ENCODE results near the gene ZNF705A. TPM values are rescaled to one million over a fixed set of nuclear protein-coding genes. Genes with fewer than 3 reads are reported as not detected.
"Not testable (repeated sequence)": the region's sequence is repeated elsewhere in the genome, so short reads cannot be mapped to it uniquely, and the experiment has no call there.

Gene ZNF705A
- total RNA-seq, 1 donor from 2014 or later = not detected

- H2AFZ ChIP-seq (ENCODE audit: low read depth, low read length) = peak overlapping the region; percentile 78
- H3K27ac ChIP-seq (ENCODE audit: low read depth, low read length) = peak overlapping the region; percentile 48
- not testable (repeated sequence) for H3K27ac Mint-ChIP-seq (ENCODE audit: unreplicated experiment); H3K36me3 Mint-ChIP-seq (ENCODE audit: low read depth, unreplicated experiment); H3K9me3 ChIP-seq (ENCODE audit: insufficient read depth, low read depth, low read length); H4K20me1 ChIP-seq (ENCODE audit: insufficient read depth, low read length); FAIRE-seq; H3K4me1 Mint-ChIP-seq (ENCODE audit: low read depth, unreplicated experiment); H3K4me1 ChIP-seq (ENCODE audit: insufficient read depth, low read length); H3K27me3 ChIP-seq (ENCODE audit: insufficient read depth, low read length); H3K27me3 Mint-ChIP-seq (ENCODE audit: low read depth, unreplicated experiment); H3K36me3 ChIP-seq (ENCODE audit: insufficient read depth, low read length); H3K9me3 Mint-ChIP-seq (ENCODE audit: unreplicated experiment); H3K79me2 ChIP-seq (ENCODE audit: insufficient read depth, low read length)
- peak overlapping the region; percentile 80 for H3K4me3 Mint-ChIP-seq (ENCODE audit: unreplicated experiment)
- peak overlapping the region; percentile 83 for H3K9ac ChIP-seq (ENCODE audit: low read length)
- peak overlapping the region; percentile 56 for H3K4me3 ChIP-seq (ENCODE audit: insufficient read depth, low read depth, low read length)
- peak overlapping the region; percentile 74 for H3K4me2 ChIP-seq (ENCODE audit: low read length)
- peak; percentile 11 for DNase-seq (ENCODE audit: low read depth)
- peak; percentile 28 for TF ChIP-seq CTCF (IDR thresholded peaks at IDR 0.05; ENCODE audit: insufficient read depth, low read depth, low read length)
These were observed 23.3 kb downstream of the ZNF705A start for GRCh38 chr12:8179989-8180585.

- H3K79me2 ChIP-seq (ENCODE audit: insufficient read depth, low read length); H3K4me3 ChIP-seq (ENCODE audit: insufficient read depth, low read depth, low read length); H3K27me3 Mint-ChIP-seq (ENCODE audit: low read depth, unreplicated experiment); H3K9me3 Mint-ChIP-seq (ENCODE audit: unreplicated experiment); H3K27ac ChIP-seq (ENCODE audit: low read depth, low read length); FAIRE-seq; DNase-seq (ENCODE audit: low read depth); H3K9ac ChIP-seq (ENCODE audit: low read length); H3K4me1 Mint-ChIP-seq (ENCODE audit: low read depth, unreplicated experiment); H4K20me1 ChIP-seq (ENCODE audit: insufficient read depth, low read length); H3K36me3 Mint-ChIP-seq (ENCODE audit: low read depth, unreplicated experiment); H3K4me1 ChIP-seq (ENCODE audit: insufficient read depth, low read length); H2AFZ ChIP-seq (ENCODE audit: low read depth, low read length); H3K36me3 ChIP-seq (ENCODE audit: insufficient read depth, low read length); H3K27ac Mint-ChIP-seq (ENCODE audit: unreplicated experiment); H3K9me3 ChIP-seq (ENCODE audit: insufficient read depth, low read depth, low read length); H3K27me3 ChIP-seq (ENCODE audit: insufficient read depth, low read length): not testable (repeated sequence)
- peak overlapping the region; percentile 74 for H3K4me2 ChIP-seq (ENCODE audit: low read length)
- peak overlapping the region; percentile 82 for H3K4me3 Mint-ChIP-seq (ENCODE audit: unreplicated experiment)
These were observed 24.5 kb downstream of the ZNF705A start for GRCh38 chr12:8181271-8181670.

- not testable (repeated sequence) for H3K4me3 ChIP-seq (ENCODE audit: insufficient read depth, low read depth, low read length); H3K27ac Mint-ChIP-seq (ENCODE audit: unreplicated experiment); H3K79me2 ChIP-seq (ENCODE audit: insufficient read depth, low read length); FAIRE-seq; H3K9ac ChIP-seq (ENCODE audit: low read length); H3K9me3 ChIP-seq (ENCODE audit: insufficient read depth, low read depth, low read length); H3K4me2 ChIP-seq (ENCODE audit: low read length); H3K36me3 ChIP-seq (ENCODE audit: insufficient read depth, low read length); H3K9me3 Mint-ChIP-seq (ENCODE audit: unreplicated experiment); H2AFZ ChIP-seq (ENCODE audit: low read depth, low read length); H3K27ac ChIP-seq (ENCODE audit: low read depth, low read length); H3K4me1 ChIP-seq (ENCODE audit: insufficient read depth, low read length); H4K20me1 ChIP-seq (ENCODE audit: insufficient read depth, low read length); H3K4me3 Mint-ChIP-seq (ENCODE audit: unreplicated experiment); H3K27me3 ChIP-seq (ENCODE audit: insufficient read depth, low read length); H3K4me1 Mint-ChIP-seq (ENCODE audit: low read depth, unreplicated experiment); H3K36me3 Mint-ChIP-seq (ENCODE audit: low read depth, unreplicated experiment); DNase-seq (ENCODE audit: low read depth); H3K27me3 Mint-ChIP-seq (ENCODE audit: low read depth, unreplicated experiment)
These were observed 26.1 kb downstream of the ZNF705A start for GRCh38 chr12:8182923-8183322.

- H3K27me3 Mint-ChIP-seq (ENCODE audit: low read depth, unreplicated experiment); H3K9me3 Mint-ChIP-seq (ENCODE audit: unreplicated experiment); FAIRE-seq: not testable (repeated sequence)
These were observed 26.5 kb downstream of the ZNF705A start for GRCh38 chr12:8183346-8183745.

GRCh38 chr12:8184206-8184605 lies 27.4 kb downstream of the ZNF705A start:
- not testable (repeated sequence) for H3K27ac ChIP-seq (ENCODE audit: low read depth, low read length); H3K27ac Mint-ChIP-seq (ENCODE audit: unreplicated experiment); H3K36me3 Mint-ChIP-seq (ENCODE audit: low read depth, unreplicated experiment); H3K4me1 Mint-ChIP-seq (ENCODE audit: low read depth, unreplicated experiment); H3K4me3 Mint-ChIP-seq (ENCODE audit: unreplicated experiment); H4K20me1 ChIP-seq (ENCODE audit: insufficient read depth, low read length); H3K4me1 ChIP-seq (ENCODE audit: insufficient read depth, low read length); H3K27me3 ChIP-seq (ENCODE audit: insufficient read depth, low read length); FAIRE-seq; H3K9me3 ChIP-seq (ENCODE audit: insufficient read depth, low read depth, low read length); H3K79me2 ChIP-seq (ENCODE audit: insufficient read depth, low read length); H2AFZ ChIP-seq (ENCODE audit: low read depth, low read length); DNase-seq (ENCODE audit: low read depth); H3K27me3 Mint-ChIP-seq (ENCODE audit: low read depth, unreplicated experiment); H3K9ac ChIP-seq (ENCODE audit: low read length); H3K4me3 ChIP-seq (ENCODE audit: insufficient read depth, low read depth, low read length); H3K9me3 Mint-ChIP-seq (ENCODE audit: unreplicated experiment); H3K36me3 ChIP-seq (ENCODE audit: insufficient read depth, low read length); H3K4me2 ChIP-seq (ENCODE audit: low read length)

More at GRCh38 chr12:8183346-8183745, 26.5 kb downstream of the ZNF705A start:
- H3K27ac ChIP-seq (ENCODE audit: low read depth, low read length); H3K4me2 ChIP-seq (ENCODE audit: low read length); H3K4me3 Mint-ChIP-seq (ENCODE audit: unreplicated experiment); H3K79me2 ChIP-seq (ENCODE audit: insufficient read depth, low read length); H3K4me1 ChIP-seq (ENCODE audit: insufficient read depth, low read length); H2AFZ ChIP-seq (ENCODE audit: low read depth, low read length); H4K20me1 ChIP-seq (ENCODE audit: insufficient read depth, low read length); DNase-seq (ENCODE audit: low read depth); H3K27me3 ChIP-seq (ENCODE audit: insufficient read depth, low read length); H3K4me1 Mint-ChIP-seq (ENCODE audit: low read depth, unreplicated experiment); H3K4me3 ChIP-seq (ENCODE audit: insufficient read depth, low read depth, low read length); H3K9ac ChIP-seq (ENCODE audit: low read length); H3K27ac Mint-ChIP-seq (ENCODE audit: unreplicated experiment); H3K9me3 ChIP-seq (ENCODE audit: insufficient read depth, low read depth, low read length); H3K36me3 ChIP-seq (ENCODE audit: insufficient read depth, low read length); H3K36me3 Mint-ChIP-seq (ENCODE audit: low read depth, unreplicated experiment): not testable (repeated sequence)

Data from astrocyte (in vitro differentiated cells and primary cell).